ENCODE results near the gene CCL4L2. TPM values are rescaled to one million over a fixed set of nuclear protein-coding genes. Genes with fewer than 3 reads are reported as not detected.
"Not testable (repeated sequence)": the region's sequence is repeated elsewhere in the genome, so short reads cannot be mapped to it uniquely, and the experiment has no call there.

Gene CCL4L2
- total and polyA plus RNA-seq, 3 experiments from 2014 or later, result 4.9 to 562 (median 519) TPM

GRCh38 chr17:36184023-36184765 is 26.7 kb upstream of the CCL4L2 start:
- H3K4me1 ChIP-seq (ENCODE audit: insufficient read depth, low read length), result peaks cover 15% of the 10 kb centered on the region
- H3K4me3 ChIP-seq (ENCODE audit: low read length), result peak overlapping the region; percentile 45
- Mint-ChIP-seq H3K9me3 (no peaks in the 10 kb centered on the region), H3K4me1 (peaks cover 31 to 62% (median 60%) of the 10 kb centered on the region in 3 donors), H3K36me3 (peaks cover 0 to 55% (median 1%) of the 10 kb centered on the region in 3 donors), H3K27me3 (peaks cover 0 to 34% of the 10 kb centered on the region in 2 donors), H3K4me3 (peak overlapping the region; percentile 80 to 99 (median 95)), H3K27ac (peak overlapping the region; percentile 71 to 100 (median 84))
- H3K9me3 ChIP-seq (ENCODE audit: low read length), result no peaks in the 10 kb centered on the region
- H3K27me3 ChIP-seq (ENCODE audit: insufficient read depth, low read length, poor library complexity, severe bottlenecking), result no peaks in the 10 kb centered on the region
- ChIA-PET POLR2A (interaction anchor here (0.6 to 4.6 kb wide), 3 partner anchors 10 to 284 kb away, joined by 3 to 130 read pairs (median 6); partner anchors contain the start of genes CCL3L1 and CCL3L3), CTCF (interaction anchor here (0.7 to 1.7 kb wide), 10 partner anchors 8 to 420 kb away, joined by 3 to 6 read pairs (median 3); no protein-coding TSS in a partner anchor)
- H3K36me3 ChIP-seq (ENCODE audit: insufficient read depth, low read length), result no peaks in the 10 kb centered on the region
- peak in 1 of 5 donors; percentile 55 for DNase-seq
- peak overlapping the region; percentile 69 for H3K27ac ChIP-seq (ENCODE audit: low read depth, low read length)

GRCh38 chr17:36185416-36185815 is 25.4 kb upstream of the CCL4L2 start:
- Mint-ChIP-seq H3K27ac (peak overlapping the region; percentile 65 to 100 (median 84)), H3K27me3 (peaks cover 0 to 33% of the 10 kb centered on the region in 2 donors)
- POLR2A ChIA-PET, result interaction anchor here (0.6 to 4.6 kb wide), 3 partner anchors 9 to 350 kb away, joined by 3 to 130 read pairs (median 3); partner anchors contain the start of genes CCL3L1 and CCL3L3

DNA sequence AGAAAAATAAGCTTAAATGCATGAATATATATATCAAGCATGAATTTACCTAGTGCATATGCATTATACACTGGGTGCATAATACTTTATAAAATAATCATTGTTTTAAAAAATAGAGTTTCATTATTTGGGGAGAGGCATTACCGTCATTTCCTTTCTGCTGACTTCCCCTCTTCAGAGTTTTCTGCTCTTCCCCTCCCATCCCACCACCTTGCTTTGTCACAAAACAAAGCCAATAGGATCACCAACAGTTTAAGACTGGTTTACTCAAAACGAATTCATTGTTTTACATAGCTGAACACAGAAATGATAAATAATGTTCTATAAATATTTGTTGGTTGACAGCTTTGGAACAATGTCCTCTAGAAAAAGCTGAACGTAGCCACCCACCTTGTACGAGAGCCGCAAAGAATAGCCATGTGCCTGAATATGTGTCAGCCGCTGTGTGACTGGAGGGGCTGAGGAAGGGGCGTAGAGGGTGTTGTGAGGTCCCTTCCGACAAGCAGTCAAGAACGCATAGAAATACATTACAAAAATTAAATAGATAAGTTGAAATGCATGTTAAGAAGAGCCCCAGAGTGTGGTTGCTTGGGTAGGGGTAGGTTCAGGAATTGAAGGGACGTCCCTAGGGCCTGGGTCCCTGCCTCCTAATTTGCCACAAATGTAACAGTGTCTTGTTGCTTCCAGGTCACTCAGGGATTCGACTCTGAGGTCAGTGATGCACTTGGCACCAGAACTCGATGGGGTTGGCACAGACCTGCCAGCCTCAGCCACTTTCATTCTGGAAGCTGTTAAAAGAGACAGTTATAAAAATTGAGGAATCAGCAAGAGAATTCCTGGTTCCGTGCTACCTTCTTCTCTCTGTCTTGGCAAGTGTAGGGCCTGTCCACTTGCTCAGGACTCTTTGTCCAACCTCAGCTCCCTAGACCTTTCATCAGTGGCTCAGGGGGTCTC is 23.8 kb upstream of the CCL4L2 start:
- Mint-ChIP-seq H3K27ac (peak overlapping the region; percentile 71 to 100 (median 90)), H3K4me1 (peaks cover 45 to 74% (median 73%) of the 10 kb centered on the region in 3 donors), H3K36me3 (peaks cover 0 to 58% (median 1%) of the 10 kb centered on the region in 3 donors), H3K27me3 (peaks cover 0 to 24% of the 10 kb centered on the region in 2 donors), H3K4me3 (peak overlapping the region; percentile 56 to 99 (median 95))
- H3K9me3 Mint-ChIP-seq; H3K9me3 ChIP-seq (ENCODE audit: low read length); H3K27me3 ChIP-seq (ENCODE audit: insufficient read depth, low read length, poor library complexity, severe bottlenecking); DNase-seq; H3K36me3 ChIP-seq (ENCODE audit: insufficient read depth, low read length); H3K4me3 ChIP-seq (ENCODE audit: low read length): not testable (repeated sequence)
- POLR2A ChIA-PET, result interaction anchor here (0.9 to 1.9 kb wide), 4 partner anchors 8 to 16 kb away, joined by 3 to 13 read pairs (median 4); no protein-coding TSS in a partner anchor
- Histone ChIP-seq H3K4me1 (ENCODE audit: insufficient read depth, low read length) (peaks cover 31% of the 10 kb centered on the region), H3K27ac (ENCODE audit: low read depth, low read length) (peak overlapping the region; percentile 24)
- CTCF ChIA-PET, result interaction anchor here (1.0 to 1.4 kb wide), 3 partner anchors 10 to 296 kb away, joined by 3 to 5 read pairs (median 4); partner anchors contain the start of genes CCL3L1 and CCL3L3

More at GRCh38 chr17:36185416-36185815, 25.4 kb upstream of the CCL4L2 start:
- H3K4me3 Mint-ChIP-seq, result peak overlapping the region; percentile 80 to 99 (median 95)
- H3K27me3 ChIP-seq (ENCODE audit: insufficient read depth, low read length, poor library complexity, severe bottlenecking), result no peaks in the 10 kb centered on the region
- no peak for DNase-seq
- H3K9me3 ChIP-seq (ENCODE audit: low read length), result no peaks in the 10 kb centered on the region
- H3K36me3 Mint-ChIP-seq, result peaks cover 0 to 57% (median 1%) of the 10 kb centered on the region in 3 donors
- no peaks in the 10 kb centered on the region for H3K36me3 ChIP-seq (ENCODE audit: insufficient read depth, low read length)
- no peak overlapping the region for H3K4me3 ChIP-seq (ENCODE audit: low read length)
- CTCF ChIA-PET, result interaction anchor here (1.0 to 1.4 kb wide), 3 partner anchors 10 to 298 kb away, joined by 3 to 5 read pairs (median 3); no protein-coding TSS in a partner anchor
- peaks cover 17% of the 10 kb centered on the region for H3K4me1 ChIP-seq (ENCODE audit: insufficient read depth, low read length)
- H3K4me1 Mint-ChIP-seq, result peaks cover 37 to 71% (median 68%) of the 10 kb centered on the region in 3 donors
- no peak overlapping the region for H3K27ac ChIP-seq (ENCODE audit: low read depth, low read length)
- H3K9me3 Mint-ChIP-seq, result no peaks in the 10 kb centered on the region

- not testable (repeated sequence) for H3K4me3 ChIP-seq (ENCODE audit: low read length); H3K9me3 ChIP-seq (ENCODE audit: low read length); H3K36me3 ChIP-seq (ENCODE audit: insufficient read depth, low read length); H3K27me3 ChIP-seq (ENCODE audit: insufficient read depth, low read length, poor library complexity, severe bottlenecking); H3K9me3 Mint-ChIP-seq
- Histone ChIP-seq H3K27ac (ENCODE audit: low read depth, low read length) (peak overlapping the region; percentile 61), H3K4me1 (ENCODE audit: insufficient read depth, low read length) (peaks cover 35% of the 10 kb centered on the region)
- Mint-ChIP-seq H3K4me3 (peak overlapping the region; percentile 56 to 99 (median 95)), H3K27ac (peak overlapping the region; percentile 71 to 100 (median 89)), H3K27me3 (peaks cover 0 to 19% of the 10 kb centered on the region in 2 donors), H3K36me3 (peaks cover 0 to 53% (median 1%) of the 10 kb centered on the region in 3 donors), H3K4me1 (peaks cover 49 to 79% (median 78%) of the 10 kb centered on the region in 3 donors)
- POLR2A ChIA-PET, result interaction anchor here (1.2 to 1.9 kb wide), 4 partner anchors 7 to 14 kb away, joined by 3 to 13 read pairs (median 5); partner anchors contain the start of genes CCL3L1 and CCL3L3
- CTCF ChIA-PET, result interaction anchor here (1.4 to 1.6 kb wide), 2 partner anchors 9 to 295 kb away, joined by 4 to 5 read pairs; partner anchors contain the start of genes CCL3L1 and CCL3L3
- peak in 1 of 5 donors; percentile 57 for DNase-seq
These were observed 22.8 kb upstream of the CCL4L2 start for GRCh38 chr17:36187943-36188665.

DNA sequence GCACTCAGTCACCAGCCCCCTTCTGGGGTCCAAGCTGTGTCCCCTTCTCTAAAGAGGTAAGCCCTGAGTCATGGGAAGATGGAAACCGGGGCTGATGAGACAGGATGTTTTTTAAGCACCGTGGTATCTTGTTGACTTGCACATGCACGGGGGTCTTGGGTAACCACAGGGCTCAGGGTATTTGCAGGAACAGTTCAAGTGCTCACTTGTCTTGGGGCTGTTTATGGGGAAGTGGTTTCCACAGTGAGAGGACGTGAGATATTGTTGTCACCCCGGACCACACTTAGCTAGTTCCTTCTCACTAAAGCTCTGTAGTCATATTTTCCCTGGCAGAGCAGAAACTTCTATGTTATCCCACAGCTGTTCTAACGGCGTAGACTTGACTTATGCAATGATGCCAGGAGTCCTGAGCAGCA is 22.0 kb upstream of the CCL4L2 start:
- H3K4me1 ChIP-seq (ENCODE audit: insufficient read depth, low read length), result peaks cover 35% of the 10 kb centered on the region
- peak overlapping the region; percentile 71 to 100 (median 89) for H3K27ac Mint-ChIP-seq
- H3K4me1 Mint-ChIP-seq, result peaks cover 49 to 87% (median 86%) of the 10 kb centered on the region in 3 donors
- no peaks in the 10 kb centered on the region for H3K9me3 Mint-ChIP-seq
- ChIA-PET POLR2A (interaction anchor here (0.6 to 1.9 kb wide), 9 partner anchors 8 to 380 kb away, joined by 3 to 13 read pairs (median 4); partner anchors contain the start of genes CCL3L1, CCL3L3 and TAF15), CTCF (interaction anchor here (1.0 to 1.6 kb wide), 2 partner anchors 22 to 294 kb away, joined by 4 read pairs; partner anchors contain the start of gene CCL4L2)
- no peak overlapping the region for H3K4me3 ChIP-seq (ENCODE audit: low read length)
- no peaks in the 10 kb centered on the region for H3K36me3 ChIP-seq (ENCODE audit: insufficient read depth, low read length)
- peak overlapping the region; percentile 56 to 99 (median 95) for H3K4me3 Mint-ChIP-seq
- H3K9me3 ChIP-seq (ENCODE audit: low read length), result no peaks in the 10 kb centered on the region
- peak in 3 of 5 donors; percentile 54 to 93 (median 72) for DNase-seq
- H3K36me3 Mint-ChIP-seq, result peaks cover 0 to 47% (median 1%) of the 10 kb centered on the region in 3 donors
- peak overlapping the region; percentile 61 for H3K27ac ChIP-seq (ENCODE audit: low read depth, low read length)
- H3K27me3 Mint-ChIP-seq, result peaks cover 0 to 19% of the 10 kb centered on the region in 2 donors
- no peaks in the 10 kb centered on the region for H3K27me3 ChIP-seq (ENCODE audit: insufficient read depth, low read length, poor library complexity, severe bottlenecking)

DNA sequence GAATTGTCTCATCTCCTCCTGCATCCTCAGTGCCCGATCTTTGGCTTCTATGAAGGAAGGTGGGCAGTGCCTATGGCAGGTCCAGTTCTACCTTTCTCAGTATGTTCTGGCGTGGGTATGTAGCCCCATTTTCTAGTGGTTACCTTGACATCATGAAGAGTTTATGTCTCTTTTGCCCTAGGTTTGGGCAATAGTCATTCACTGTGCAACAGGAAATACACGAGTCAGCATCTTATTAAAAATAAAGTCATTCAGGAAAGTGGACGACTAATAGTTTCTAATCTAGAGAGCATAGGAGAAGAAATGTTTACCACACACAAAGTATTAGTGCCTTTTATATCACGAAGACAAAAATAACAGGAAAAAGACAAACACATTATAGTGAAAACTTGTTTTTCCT is 20.9 kb upstream of the CCL4L2 start:
- CTCF ChIA-PET, result not testable (repeated sequence)

More for the DNA sequence above, 20.9 kb upstream of the CCL4L2 start:
- Mint-ChIP-seq H3K27me3 (peaks cover 0 to 11% of the 10 kb centered on the region in 2 donors), H3K4me3 (peak overlapping the region in 6 of 7 donors; percentile 15 to 91 (median 64)), H3K4me1 (peaks cover 53 to 96% (median 91%) of the 10 kb centered on the region in 3 donors), H3K36me3 (peaks cover 0 to 39% (median 1%) of the 10 kb centered on the region in 3 donors), H3K27ac (peak overlapping the region; percentile 82 to 98 (median 92))
- H3K36me3 ChIP-seq (ENCODE audit: insufficient read depth, low read length); H3K9me3 Mint-ChIP-seq; H3K9me3 ChIP-seq (ENCODE audit: low read length); H3K4me3 ChIP-seq (ENCODE audit: low read length); H3K27ac ChIP-seq (ENCODE audit: low read depth, low read length); H3K27me3 ChIP-seq (ENCODE audit: insufficient read depth, low read length, poor library complexity, severe bottlenecking); DNase-seq; POLR2A ChIA-PET: not testable (repeated sequence)
- peaks cover 35% of the 10 kb centered on the region for H3K4me1 ChIP-seq (ENCODE audit: insufficient read depth, low read length)
